ENCODE measurements around the gene BMPER. TPM values are rescaled to one million over a fixed set of nuclear protein-coding genes. Genes with fewer than 3 reads are reported as not detected.

BMPER gene
- total and polyA plus RNA-seq, 2 experiments from 2014 or later = 40.5 to 97.3 TPM

DNA sequence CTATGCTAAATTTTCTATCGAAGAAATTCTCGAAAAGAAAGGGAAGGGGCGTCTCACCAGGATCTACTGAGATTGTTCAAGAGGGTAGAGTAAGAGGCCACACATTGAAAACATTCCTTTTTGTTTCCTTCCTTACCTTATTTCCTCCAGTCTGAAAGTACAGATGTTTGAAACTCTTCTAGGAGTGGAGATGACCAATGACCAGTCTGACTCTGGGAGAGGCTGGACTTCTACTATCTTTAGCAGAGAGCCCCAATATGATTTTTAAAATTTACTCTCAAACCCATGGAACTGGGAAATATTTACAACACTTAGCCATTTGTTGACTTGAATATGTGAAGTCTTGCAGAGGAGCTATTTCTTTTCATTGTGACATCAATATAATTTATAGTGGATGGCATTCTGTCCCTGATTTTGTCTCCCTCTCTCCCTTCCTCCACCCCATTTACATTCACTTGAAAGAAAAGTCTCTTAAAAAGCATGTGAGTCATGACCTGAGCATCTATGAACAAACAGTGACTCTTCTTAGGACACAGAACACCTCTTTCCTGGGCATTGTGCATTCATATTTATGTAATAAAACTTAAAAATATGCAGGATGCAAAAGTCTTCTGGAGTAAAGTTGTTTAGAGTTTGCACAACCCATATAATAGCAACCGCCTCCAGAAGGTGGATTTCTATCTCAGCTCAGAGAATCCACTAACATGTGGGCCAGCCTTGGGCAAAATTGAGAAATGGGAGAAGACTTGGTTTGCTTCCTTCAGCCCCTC lies 31.2 kb upstream of the BMPER start:
- Histone ChIP-seq H3K4me3 (peak overlapping the region; percentile 47), H3K79me2 (ENCODE audit: insufficient read depth) (no peaks in the 10 kb centered on the region), H4K20me1 (ENCODE audit: insufficient read depth) (no peaks in the 10 kb centered on the region), H3K9me2 (ENCODE audit: insufficient read depth) (no peaks in the 10 kb centered on the region), H3K9ac (peak overlapping the region; percentile 57), H3F3A (ENCODE audit: insufficient read depth) (peaks cover 42% of the 10 kb centered on the region), H3K4me2 (ENCODE audit: unreplicated experiment) (peak overlapping the region; percentile 78), H3K36me3 (ENCODE audit: low read depth) (no peaks in the 10 kb centered on the region), H3K27me3 (replicated peaks; ENCODE audit: insufficient read depth) (no peaks in the 10 kb centered on the region), H3K9me3 (ENCODE audit: low read depth) (no peaks in the 10 kb centered on the region), H3K4me1 (ENCODE audit: insufficient read depth) (peaks cover 49% of the 10 kb centered on the region), H3K27ac (peak overlapping the region; percentile 87), H2AFZ (no peak overlapping the region)
- 48 to 50% methylated on average over 4 of the region's 4 CpGs for WGBS, 2 experiments (ENCODE audit: low coverage in 1 of 2, low lambda C conversion rate in 2 of 2, missing lambda C conversion rate in 2 of 2)
- TF ChIP-seq EZH2 (IDR thresholded peaks at IDR 0.05; ENCODE audit: insufficient read depth, poor library complexity, severe bottlenecking) (no peak), EZH2phosphoT487 (IDR thresholded peaks at IDR 0.05; ENCODE audit: insufficient read depth, low read depth) (no peak)
- in situ Hi-C loops (cut with MboI) = no loop called here
- DNase-seq = peak; percentile 90

DNA sequence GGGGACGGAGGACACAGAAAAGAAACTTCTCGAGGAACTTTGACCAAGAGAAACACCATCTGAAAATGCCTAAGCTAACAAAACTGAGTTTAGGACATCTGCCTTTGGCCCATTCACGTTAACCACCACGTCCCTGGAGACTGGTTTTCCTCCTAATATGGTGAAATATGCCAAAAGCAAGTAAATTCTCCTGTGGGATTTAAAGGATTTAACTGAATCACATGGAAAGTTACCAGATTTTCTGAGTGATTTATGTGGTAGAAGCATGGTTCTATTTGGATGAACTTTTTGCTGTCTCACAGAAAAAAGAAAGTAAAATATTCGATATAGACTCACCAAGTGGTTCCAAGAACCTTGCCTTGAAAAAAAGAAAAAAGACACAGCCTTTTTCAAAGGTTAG lies 30.4 kb upstream of the BMPER start:
- Histone ChIP-seq H3K79me2 (ENCODE audit: insufficient read depth) (no peaks in the 10 kb centered on the region), H3K4me3 (peak overlapping the region; percentile 47), H3K36me3 (ENCODE audit: low read depth) (no peaks in the 10 kb centered on the region), H3F3A (ENCODE audit: insufficient read depth) (peaks cover 42% of the 10 kb centered on the region), H3K9me3 (ENCODE audit: low read depth) (no peaks in the 10 kb centered on the region), H3K9me2 (ENCODE audit: insufficient read depth) (no peaks in the 10 kb centered on the region), H3K9ac (peak overlapping the region; percentile 57), H3K4me1 (ENCODE audit: insufficient read depth) (peaks cover 49% of the 10 kb centered on the region), H3K27ac (peak overlapping the region; percentile 87), H3K27me3 (replicated peaks; ENCODE audit: insufficient read depth) (no peaks in the 10 kb centered on the region), H3K4me2 (ENCODE audit: unreplicated experiment) (peak overlapping the region; percentile 78), H4K20me1 (ENCODE audit: insufficient read depth) (no peaks in the 10 kb centered on the region), H2AFZ (no peak overlapping the region)
- TF ChIP-seq EZH2 (IDR thresholded peaks at IDR 0.05; ENCODE audit: insufficient read depth, poor library complexity, severe bottlenecking) (no peak), EZH2phosphoT487 (IDR thresholded peaks at IDR 0.05; ENCODE audit: insufficient read depth, low read depth) (no peak)
- 6 to 7% methylated on average over 5 of the region's 5 CpGs for WGBS, 2 experiments (ENCODE audit: low coverage in 1 of 2, low lambda C conversion rate in 2 of 2, missing lambda C conversion rate in 2 of 2)
- in situ Hi-C loops (cut with MboI) = no loop called here
- DNase-seq = peak; percentile 92

DNA sequence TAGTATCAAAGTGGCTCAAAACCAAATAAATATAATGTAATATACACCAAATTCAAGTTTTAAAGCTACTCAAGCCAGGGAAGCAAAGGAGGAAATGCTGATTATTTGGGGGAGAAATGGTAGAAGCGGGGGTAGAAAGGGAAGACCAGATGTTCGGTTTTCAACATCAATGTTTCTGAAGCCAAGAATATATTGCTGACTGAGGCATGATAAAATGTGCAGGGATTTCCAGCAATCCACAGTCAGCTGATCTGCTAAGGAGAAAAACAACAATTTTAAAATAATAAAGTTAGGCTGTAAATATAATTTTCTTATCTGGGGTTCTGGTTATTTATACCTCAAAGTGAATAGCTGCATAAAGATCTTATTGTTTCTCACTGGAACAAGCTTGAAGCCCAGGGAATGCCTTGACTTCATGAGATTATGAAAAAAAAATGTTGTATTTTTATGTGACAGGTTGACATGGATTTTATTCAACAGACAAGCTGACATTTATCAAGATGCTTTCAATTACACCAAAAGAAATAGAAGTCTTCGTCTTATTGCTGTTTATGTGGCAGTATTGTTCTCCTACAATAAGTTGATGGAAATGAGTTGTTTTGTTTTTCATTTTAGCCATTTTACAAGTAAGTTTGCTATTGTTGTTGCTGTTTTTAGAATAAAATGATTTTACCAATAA lies 28.6 kb upstream of the BMPER start:
- Histone ChIP-seq H2AFZ (no peak overlapping the region), H3K9me3 (ENCODE audit: low read depth) (no peaks in the 10 kb centered on the region), H3K27ac (no peak overlapping the region), H3K4me3 (no peak overlapping the region), H3K79me2 (ENCODE audit: insufficient read depth) (no peaks in the 10 kb centered on the region), H3K9me2 (ENCODE audit: insufficient read depth) (no peaks in the 10 kb centered on the region), H3F3A (ENCODE audit: insufficient read depth) (peaks cover 42% of the 10 kb centered on the region), H4K20me1 (ENCODE audit: insufficient read depth) (no peaks in the 10 kb centered on the region), H3K4me1 (ENCODE audit: insufficient read depth) (peaks cover 65% of the 10 kb centered on the region), H3K27me3 (replicated peaks; ENCODE audit: insufficient read depth) (no peaks in the 10 kb centered on the region), H3K9ac (no peak overlapping the region), H3K36me3 (ENCODE audit: low read depth) (no peaks in the 10 kb centered on the region), H3K4me2 (ENCODE audit: unreplicated experiment) (peak overlapping the region; percentile 17)
- TF ChIP-seq EZH2phosphoT487 (IDR thresholded peaks at IDR 0.05; ENCODE audit: insufficient read depth, low read depth) (no peak), EZH2 (IDR thresholded peaks at IDR 0.05; ENCODE audit: insufficient read depth, poor library complexity, severe bottlenecking) (no peak)
- in situ Hi-C loops (cut with MboI) = no loop called here
- no peak for DNase-seq
- WGBS, 2 experiments (ENCODE audit: low coverage in 1 of 2, low lambda C conversion rate in 2 of 2, missing lambda C conversion rate in 2 of 2) = 33 to 36% methylated on average over 3 of the region's 3 CpGs

DNA sequence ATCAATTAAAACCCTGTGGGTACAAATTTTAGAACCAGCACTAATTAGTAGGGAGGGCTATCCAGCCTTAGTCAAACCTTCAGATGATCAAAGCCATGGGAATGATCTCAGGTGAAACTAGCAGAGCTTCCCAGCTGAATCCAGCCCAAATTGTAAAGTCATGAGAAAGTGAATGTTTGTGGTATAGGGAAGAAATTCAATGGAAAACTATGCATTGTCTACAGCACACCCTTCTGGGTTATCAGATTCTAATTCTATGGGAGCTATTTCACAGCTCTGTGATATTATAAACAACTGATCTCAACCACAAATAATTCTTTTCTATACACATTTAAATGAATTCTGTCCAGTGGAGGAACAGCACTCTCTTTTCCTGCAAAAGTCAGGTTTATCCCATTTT lies 24.6 kb upstream of the BMPER start:
- Histone ChIP-seq H3K9ac (no peak overlapping the region), H3K27ac (no peak overlapping the region), H3K27me3 (replicated peaks; ENCODE audit: insufficient read depth) (no peaks in the 10 kb centered on the region), H3K79me2 (ENCODE audit: insufficient read depth) (no peaks in the 10 kb centered on the region), H3K9me2 (ENCODE audit: insufficient read depth) (no peaks in the 10 kb centered on the region), H3F3A (ENCODE audit: insufficient read depth) (peaks cover 10% of the 10 kb centered on the region), H3K4me1 (ENCODE audit: insufficient read depth) (peaks cover 42% of the 10 kb centered on the region), H2AFZ (no peak overlapping the region), H3K4me3 (no peak overlapping the region), H3K9me3 (ENCODE audit: low read depth) (no peaks in the 10 kb centered on the region), H3K36me3 (ENCODE audit: low read depth) (no peaks in the 10 kb centered on the region), H3K4me2 (ENCODE audit: unreplicated experiment) (peak overlapping the region; percentile 29), H4K20me1 (ENCODE audit: insufficient read depth) (no peaks in the 10 kb centered on the region)
- in situ Hi-C loops (cut with MboI) = no loop called here
- TF ChIP-seq EZH2phosphoT487 (IDR thresholded peaks at IDR 0.05; ENCODE audit: insufficient read depth, low read depth) (no peak), EZH2 (IDR thresholded peaks at IDR 0.05; ENCODE audit: insufficient read depth, poor library complexity, severe bottlenecking) (no peak)
- DNase-seq = peak; percentile 62
